ENCODE results near the gene PALLD. TPM values are rescaled to one million over a fixed set of nuclear protein-coding genes. Genes with fewer than 3 reads are reported as not detected.
A peak's percentile ranks its signal among the peaks of the same experiment; 100 is the strongest.

The PALLD gene
- total RNA-seq, 3 donors from 2014 or later: 112 to 663 (median 150) TPM

- Histone ChIP-seq H3K4me3 (no peak overlapping the region), H3K36me3 (ENCODE audit: low read depth) (no peaks in the 10 kb centered on the region), H3K9me3 (no peaks in the 10 kb centered on the region), H3K4me1 (ENCODE audit: low read depth) (no peaks in the 10 kb centered on the region)
- no peak for TF ChIP-seq CTCF (IDR thresholded peaks at IDR 0.05)
- DNase-seq (no peak), ATAC-seq (no peak)
- intact Hi-C loops (cut with DNase I, micrococcal nuclease): no loop called here
These were observed 343.5 kb downstream of the PALLD start for GRCh38 chr4:168840392-168840763.

GRCh38 chr4:168841000-168841671, 344.3 kb downstream of the PALLD start:
- H3K4me1 ChIP-seq (ENCODE audit: low read depth): no peaks in the 10 kb centered on the region

GRCh38 chr4:168841672-168842019, 344.8 kb downstream of the PALLD start:
- no peak for TF ChIP-seq CTCF (IDR thresholded peaks at IDR 0.05)
- Histone ChIP-seq H3K36me3 (ENCODE audit: low read depth) (no peaks in the 10 kb centered on the region), H3K4me1 (ENCODE audit: low read depth) (no peaks in the 10 kb centered on the region), H3K4me3 (no peak overlapping the region), H3K9me3 (no peaks in the 10 kb centered on the region)
- ATAC-seq (peak; percentile 16), DNase-seq (no peak)
- intact Hi-C loops (cut with DNase I, micrococcal nuclease): no loop called here

More at GRCh38 chr4:168841000-168841671, 344.3 kb downstream of the PALLD start:
- H3K36me3 ChIP-seq (ENCODE audit: low read depth): no peaks in the 10 kb centered on the region
- ATAC-seq (peak; percentile 61), DNase-seq (no peak)
- no peaks in the 10 kb centered on the region for H3K9me3 ChIP-seq
- H3K4me3 ChIP-seq: no peak overlapping the region
- no peak for TF ChIP-seq CTCF (IDR thresholded peaks at IDR 0.05)
- intact Hi-C loops (cut with DNase I, micrococcal nuclease): no loop called here

GRCh38 chr4:168842186-168842585, 345.3 kb downstream of the PALLD start:
- intact Hi-C loops (cut with DNase I, micrococcal nuclease): no loop called here
- Histone ChIP-seq H3K9me3 (no peaks in the 10 kb centered on the region), H3K36me3 (ENCODE audit: low read depth) (no peaks in the 10 kb centered on the region), H3K4me1 (ENCODE audit: low read depth) (no peaks in the 10 kb centered on the region), H3K4me3 (no peak overlapping the region)
- ATAC-seq (no peak), DNase-seq (no peak)
- no peak for TF ChIP-seq CTCF (IDR thresholded peaks at IDR 0.05)

GRCh38 chr4:168843635-168844034, 346.8 kb downstream of the PALLD start:
- intact Hi-C loops (cut with DNase I, micrococcal nuclease): no loop called here
- H3K4me1 ChIP-seq (ENCODE audit: low read depth): no peaks in the 10 kb centered on the region
- no peak for ATAC-seq

More at GRCh38 chr4:168843635-168844034, 346.8 kb downstream of the PALLD start:
- DNase-seq: no peak
- no peaks in the 10 kb centered on the region for H3K9me3 ChIP-seq
- no peaks in the 10 kb centered on the region for H3K36me3 ChIP-seq (ENCODE audit: low read depth)
- no peak for TF ChIP-seq CTCF (IDR thresholded peaks at IDR 0.05)
- H3K4me3 ChIP-seq: no peak overlapping the region

All from mucosa of descending colon (tissue), 3 donors.